ENCODE data around the gene CNPY1.

Gene CNPY1

GRCh38 chr7:155486783-155487508, 59.4 kb downstream of the CNPY1 start:
- no peak for DNase-seq

GRCh38 chr7:155484483-155485399, 61.6 kb downstream of the CNPY1 start:
- DNase-seq = no peak

GRCh38 chr7:155483868-155484325, 62.5 kb downstream of the CNPY1 start:
- no peak for DNase-seq

GRCh38 chr7:155483245-155483644, 63.1 kb downstream of the CNPY1 start:
- DNase-seq = no peak

GRCh38 chr7:155482511-155483183, 63.7 kb downstream of the CNPY1 start:
- no peak for DNase-seq

GRCh38 chr7:155481764-155482163, 64.6 kb downstream of the CNPY1 start:
- DNase-seq = no peak

GRCh38 chr7:155477476-155477875, 68.9 kb downstream of the CNPY1 start:
- no peak for DNase-seq

- DNase-seq = no peak
Measured at GRCh38 chr7:155471718-155472117, 74.6 kb downstream of the CNPY1 start.

GRCh38 chr7:155470686-155471638, 75.4 kb downstream of the CNPY1 start:
- DNase-seq = no peak

- no peak for DNase-seq
Measured at GRCh38 chr7:155470186-155470487, 76.2 kb downstream of the CNPY1 start.

- no peak for DNase-seq
Measured at GRCh38 chr7:155469311-155470185, 76.8 kb downstream of the CNPY1 start.

- no peak for DNase-seq
Measured at GRCh38 chr7:155468785-155469148, 77.6 kb downstream of the CNPY1 start.

- no peak for DNase-seq
Measured at GRCh38 chr7:155467846-155468784, 78.2 kb downstream of the CNPY1 start.

GRCh38 chr7:155466814-155467733, 79.3 kb downstream of the CNPY1 start:
- DNase-seq = peak in 1 of 2 experiments; percentile 8

GRCh38 chr7:155466142-155466813, 80.1 kb downstream of the CNPY1 start:
- DNase-seq = no peak

GRCh38 chr7:155465761-155466141, 80.6 kb downstream of the CNPY1 start:
- DNase-seq = no peak

GRCh38 chr7:155464948-155465739, 81.2 kb downstream of the CNPY1 start:
- no peak for DNase-seq

- no peak for DNase-seq
Measured at GRCh38 chr7:155464183-155464582, 82.2 kb downstream of the CNPY1 start.
